Right lung (tissue), 10 donors: Measurements from ENCODE around the gene POLR1C. TPM values are rescaled to one million over a fixed set of nuclear protein-coding genes. Genes with fewer than 3 reads are reported as not detected.
A peak's percentile ranks its signal among the peaks of the same experiment; 100 is the strongest.
"Not testable (repeated sequence)": the region's sequence is repeated elsewhere in the genome, so short reads cannot be mapped to it uniquely, and the experiment has no call there.

Experiments
- DNase-seq, 2 donors: peaks; one replicate each; pipeline ENCODE4 v3.0.0-alpha.2; 2013
- long read RNA-seq, 8 donors: transcript quantifications; one replicate each; lab custom pipeline, GENCODE V29; 2026
- polyA plus RNA-seq, 5 donors: library from polyadenylated mRNA; unstranded; fragments of 120-200 nt; gene quantifications; one replicate each; pipeline versions ENCODE4 v1.2.1 to v1.2.3, GENCODE V29; 2013; ENCODE audit warnings: inconsistent platforms in 1 of 5, low replicate concordance in 1 of 5; ENCODE audit not compliant: insufficient read length in 5 of 5, insufficient read depth in 1 of 5

Gene POLR1C
- polyA plus RNA-seq = 10 to 100 TPM; 33.8 to 37.9 (median 37.0) TPM
- long read RNA-seq, donor 1, transcript POLR1C-203 (9 exons, 1,355 nt) = major isoform, 11 of 15 reads
- long read RNA-seq, donor 1, partial matches to known transcripts = 0 of 15 reads
- long read RNA-seq, donor 1, other reads (novel, unspliced or antisense) = 0 of 15 reads
- long read RNA-seq, donor 2, transcript POLR1C-203 (9 exons, 1,355 nt) = major isoform, 8 of 11 reads
- long read RNA-seq, donor 2, partial matches to known transcripts = 0 of 11 reads
- long read RNA-seq, donor 2, other reads (novel, unspliced or antisense) = 0 of 11 reads
- long read RNA-seq, donor 3, transcript POLR1C-203 (9 exons, 1,355 nt) = major isoform, 15 of 16 reads
- long read RNA-seq, donor 3, partial matches to known transcripts = 0 of 16 reads
- long read RNA-seq, donor 3, other reads (novel, unspliced or antisense) = 0 of 16 reads
- long read RNA-seq, donor 4, partial matches to known transcripts = 0 of 5 reads
- long read RNA-seq, donor 4, other reads (novel, unspliced or antisense) = 0 of 5 reads
- long read RNA-seq, donor 5, transcript POLR1C-203 (9 exons, 1,355 nt) = major isoform, 9 of 19 reads
- long read RNA-seq, donor 5, partial matches to known transcripts = 5 of 19 reads
- long read RNA-seq, donor 5, other reads (novel, unspliced or antisense) = 0 of 19 reads
- long read RNA-seq, donor 6, transcript POLR1C-203 (9 exons, 1,355 nt) = major isoform, 11 of 34 reads
- long read RNA-seq, donor 6, partial matches to known transcripts = 19 of 34 reads
- long read RNA-seq, donor 6, other reads (novel, unspliced or antisense) = 0 of 34 reads
- long read RNA-seq, donor 7, transcript POLR1C-203 (9 exons, 1,355 nt) = major isoform, 15 of 193 reads
- long read RNA-seq, donor 7, partial matches to known transcripts = 66 of 193 reads
- long read RNA-seq, donor 7, other reads (novel, unspliced or antisense) = 112 of 193 reads
- long read RNA-seq, donor 8, partial matches to known transcripts = 18 of 22 reads
- long read RNA-seq, donor 8, other reads (novel, unspliced or antisense) = 0 of 22 reads

GRCh38 chr6:43516697-43517504 is at the start of gene POLR1C, which contains the start of gene YIPF3:
Gene POLR1C, plus strand, starts transcription at chr6:43517089. Its CDS starts 21 bp downstream, at chr6:43517110.
Gene YIPF3, minus strand, starts transcription at chr6:43516926. Its CDS starts 119 bp downstream, at chr6:43516807.
- peak; percentile 94 to 98 for DNase-seq

GRCh38 chr6:43467265-43467664 is 49.6 kb upstream of the POLR1C start:
- not testable (repeated sequence) for DNase-seq

GRCh38 chr6:43467752-43468151 is 49.1 kb upstream of the POLR1C start:
- DNase-seq = no peak

GRCh38 chr6:43468240-43468639 is 48.6 kb upstream of the POLR1C start:
- no peak for DNase-seq

- no peak for DNase-seq
Measured at GRCh38 chr6:43468748-43469681, 47.9 kb upstream of the POLR1C start.

GRCh38 chr6:43469947-43470346 is 46.9 kb upstream of the POLR1C start:
- DNase-seq = no peak

GRCh38 chr6:43471399-43471798 is 45.5 kb upstream of the POLR1C start:
- DNase-seq = no peak

- DNase-seq = no peak
Measured at GRCh38 chr6:43472515-43472914, 44.4 kb upstream of the POLR1C start.

- no peak for DNase-seq
Measured at GRCh38 chr6:43475516-43475915, 41.4 kb upstream of the POLR1C start.

GRCh38 chr6:43476746-43477145 is 40.1 kb upstream of the POLR1C start:
- DNase-seq = no peak

- peak; percentile 85 to 87 for DNase-seq
Measured at GRCh38 chr6:43477235-43478007, 39.5 kb upstream of the POLR1C start, which contains the start of gene TJAP1. Gene TJAP1, plus strand, starts transcription at chr6:43477570. Its CDS starts 21,432 bp downstream, at chr6:43499002.

- DNase-seq = no peak
Measured at GRCh38 chr6:43478008-43478372, 38.9 kb upstream of the POLR1C start.

- no peak for DNase-seq
Measured at GRCh38 chr6:43481075-43481474, 35.8 kb upstream of the POLR1C start.

- no peak for DNase-seq
Measured at GRCh38 chr6:43481591-43482236, 35.2 kb upstream of the POLR1C start.

GRCh38 chr6:43488667-43489276 is 28.1 kb upstream of the POLR1C start:
- no peak for DNase-seq

GRCh38 chr6:43489277-43490072 is 27.4 kb upstream of the POLR1C start:
- no peak for DNase-seq

GRCh38 chr6:43490523-43490939 is 26.4 kb upstream of the POLR1C start:
- no peak for DNase-seq
